Sigmoid colon (tissue), 4 donors: ENCODE data around the gene GNAS.

ENCODE experiments used
- CTCF ChIP-seq, 4 experiments: fragments of 450-650 bp in 3 of 4; fragments of 200-600 bp in 1 of 4; IDR thresholded peaks; one replicate each; pipeline ENCODE4 v1.5.1; 2016 to 2019; ENCODE audit warnings: antibody characterized with exemption in 4 of 4, mild to moderate bottlenecking in 3 of 4, moderate library complexity in 2 of 4
- POLR2A ChIP-seq, 2 donors: fragments of 450-650 bp; IDR thresholded peaks; one replicate each; pipeline ENCODE4 v1.6.1; 2016; ENCODE audit warnings: antibody characterized with exemption in 2 of 2, mild to moderate bottlenecking in 2 of 2, moderate library complexity in 2 of 2
- POLR2AphosphoS5 ChIP-seq, 4 donors: sonication (generic); formaldehyde crosslinking; IDR thresholded peaks; one replicate each; pipeline ENCODE4 v1.6.1; 2017; ENCODE audit warnings: antibody characterized with exemption in 4 of 4

- TF ChIP-seq CTCF (IDR thresholded peaks at IDR 0.05) (no peak), POLR2AphosphoS5 (IDR thresholded peaks at IDR 0.05) (no peak), POLR2A (IDR thresholded peaks at IDR 0.05) (no peak)
Measured at GRCh38 chr20:58828136-58828535, 24.4 kb upstream of the GNAS start.
